ENCODE data around the gene PEX14. TPM values are rescaled to one million over a fixed set of nuclear protein-coding genes. Genes with fewer than 3 reads are reported as not detected.
"Not testable (repeated sequence)": the region's sequence is repeated elsewhere in the genome, so short reads cannot be mapped to it uniquely, and the experiment has no call there.

Gene PEX14
- total RNA-seq, 1 donor from 2014 or later = 10.6 TPM

DNA sequence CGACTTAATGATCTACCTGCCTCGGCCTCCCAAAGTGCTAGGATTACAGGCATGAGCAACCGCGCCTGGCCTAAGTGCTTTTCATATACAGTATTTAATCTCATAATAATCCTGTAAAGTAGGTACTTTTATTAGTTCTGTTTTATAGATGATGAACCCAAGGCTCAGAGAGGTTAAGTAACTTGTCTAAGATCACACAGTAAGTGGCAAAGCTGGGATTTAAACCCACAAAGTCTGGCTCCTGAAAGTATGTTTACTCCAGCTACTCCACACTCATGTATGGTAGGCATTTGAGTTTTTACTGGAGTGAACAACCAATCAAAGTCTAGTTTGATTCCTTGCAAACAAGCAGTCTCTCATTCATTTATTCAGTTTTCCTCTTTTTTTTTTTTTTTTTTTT, 4.7 kb upstream of the PEX14 start:
- no peaks in the 10 kb centered on the region for H3K27me3 ChIP-seq
- intact Hi-C loops (cut with DNase I) = no loop called here
- no peak overlapping the region for H3K27ac ChIP-seq
- no peak for DNase-seq (ENCODE audit: low spot score in 2 of 2)
- peaks cover 4 to 12% of the 10 kb centered on the region in 2 donors for H3K4me1 ChIP-seq
- no peak overlapping the region for H3K4me3 ChIP-seq
- peaks cover 13 to 41% of the 10 kb centered on the region in 2 donors for H3K36me3 ChIP-seq
- no peaks in the 10 kb centered on the region for H3K9me3 ChIP-seq
- TF ChIP-seq, protein P1, sequence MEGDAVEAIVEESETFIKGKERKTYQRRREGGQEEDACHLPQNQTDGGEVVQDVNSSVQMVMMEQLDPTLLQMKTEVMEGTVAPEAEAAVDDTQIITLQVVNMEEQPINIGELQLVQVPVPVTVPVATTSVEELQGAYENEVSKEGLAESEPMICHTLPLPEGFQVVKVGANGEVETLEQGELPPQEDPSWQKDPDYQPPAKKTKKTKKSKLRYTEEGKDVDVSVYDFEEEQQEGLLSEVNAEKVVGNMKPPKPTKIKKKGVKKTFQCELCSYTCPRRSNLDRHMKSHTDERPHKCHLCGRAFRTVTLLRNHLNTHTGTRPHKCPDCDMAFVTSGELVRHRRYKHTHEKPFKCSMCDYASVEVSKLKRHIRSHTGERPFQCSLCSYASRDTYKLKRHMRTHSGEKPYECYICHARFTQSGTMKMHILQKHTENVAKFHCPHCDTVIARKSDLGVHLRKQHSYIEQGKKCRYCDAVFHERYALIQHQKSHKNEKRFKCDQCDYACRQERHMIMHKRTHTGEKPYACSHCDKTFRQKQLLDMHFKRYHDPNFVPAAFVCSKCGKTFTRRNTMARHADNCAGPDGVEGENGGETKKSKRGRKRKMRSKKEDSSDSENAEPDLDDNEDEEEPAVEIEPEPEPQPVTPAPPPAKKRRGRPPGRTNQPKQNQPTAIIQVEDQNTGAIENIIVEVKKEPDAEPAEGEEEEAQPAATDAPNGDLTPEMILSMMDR (IDR thresholded peaks at IDR 0.05) = no peak

DNA sequence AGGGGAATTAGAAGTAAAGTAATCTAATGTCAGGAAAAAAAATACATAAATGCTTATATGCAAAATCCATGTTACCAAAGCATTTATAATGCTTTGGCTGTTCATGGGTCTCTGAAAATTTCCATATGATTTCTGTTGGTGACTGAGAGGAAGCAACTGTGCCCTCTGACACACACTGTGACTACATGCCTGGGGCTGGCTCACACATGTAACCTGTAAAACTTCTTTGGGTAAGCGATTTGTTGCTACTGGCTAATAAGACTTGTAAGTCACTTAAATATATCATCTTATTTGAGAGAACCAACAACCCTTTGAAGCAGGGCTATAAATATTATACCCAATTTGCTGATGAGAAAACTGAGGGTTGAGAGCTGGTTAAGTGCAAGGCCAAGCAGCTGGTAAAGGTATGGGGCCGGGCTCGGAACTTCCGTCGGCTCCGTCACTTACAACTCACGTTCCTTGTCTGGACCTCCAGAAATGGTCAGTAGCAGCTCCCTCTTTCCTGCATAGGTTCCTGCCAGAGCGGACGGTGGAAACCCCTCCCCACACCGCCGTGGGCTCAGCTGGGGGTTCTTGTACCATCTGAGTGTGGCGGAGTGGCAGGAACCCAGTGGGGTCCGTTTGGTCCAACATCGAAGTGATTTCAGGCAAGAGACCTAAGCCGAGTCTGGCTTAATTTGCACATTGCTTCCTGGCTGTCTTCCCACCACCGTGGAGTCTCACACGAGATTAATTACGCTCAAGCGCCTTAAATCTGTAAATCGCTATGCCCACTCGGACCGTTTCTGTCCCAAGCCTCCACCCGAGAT, 3.1 kb upstream of the PEX14 start:
- Histone ChIP-seq H3K4me1 (peaks cover 11 to 22% of the 10 kb centered on the region in 2 donors), H3K27ac (peak overlapping the region; percentile 33 to 62), H3K36me3 (peaks cover 9 to 25% of the 10 kb centered on the region in 2 donors), H3K27me3 (no peaks in the 10 kb centered on the region), H3K4me3 (peak overlapping the region; percentile 69 to 76), H3K9me3 (no peaks in the 10 kb centered on the region)
- intact Hi-C loops (cut with DNase I) = loop anchor here (1.0 kb wide), 1 partner anchor 41 kb away; the partner anchor contains the start of gene CENPS
- TF ChIP-seq, protein P1 (IDR thresholded peaks at IDR 0.05) = no peak
- no peak for DNase-seq (ENCODE audit: low spot score in 2 of 2)

- no peaks in the 10 kb centered on the region for H3K9me3 ChIP-seq
- peak within 1 kb of the TSS; percentile 69 to 76 for H3K4me3 ChIP-seq
- DNase-seq (ENCODE audit: low spot score in 2 of 2) = peak; percentile 74 to 97
- TF ChIP-seq, protein P1 (IDR thresholded peaks at IDR 0.05) = no peak
- H3K4me1 ChIP-seq = peaks cover 11 to 22% of the 10 kb centered on the region in 2 donors
- intact Hi-C loops (cut with DNase I) = loop anchor here (1.0 kb wide), 1 partner anchor 42 kb away; the partner anchor contains the start of gene CENPS
- peaks cover 6 to 16% of the 10 kb centered on the region in 2 donors for H3K36me3 ChIP-seq
- H3K27me3 ChIP-seq = no peaks in the 10 kb centered on the region
- H3K27ac ChIP-seq = peak within 1 kb of the TSS; percentile 33 to 62
Measured at GRCh38 chr1:10472220-10473144, 2.3 kb upstream of the PEX14 start, which contains the start of gene DFFA. DFFA (minus strand) TSS chr1:10472529; CDS start chr1:10472458, 71 bp downstream.

DNA sequence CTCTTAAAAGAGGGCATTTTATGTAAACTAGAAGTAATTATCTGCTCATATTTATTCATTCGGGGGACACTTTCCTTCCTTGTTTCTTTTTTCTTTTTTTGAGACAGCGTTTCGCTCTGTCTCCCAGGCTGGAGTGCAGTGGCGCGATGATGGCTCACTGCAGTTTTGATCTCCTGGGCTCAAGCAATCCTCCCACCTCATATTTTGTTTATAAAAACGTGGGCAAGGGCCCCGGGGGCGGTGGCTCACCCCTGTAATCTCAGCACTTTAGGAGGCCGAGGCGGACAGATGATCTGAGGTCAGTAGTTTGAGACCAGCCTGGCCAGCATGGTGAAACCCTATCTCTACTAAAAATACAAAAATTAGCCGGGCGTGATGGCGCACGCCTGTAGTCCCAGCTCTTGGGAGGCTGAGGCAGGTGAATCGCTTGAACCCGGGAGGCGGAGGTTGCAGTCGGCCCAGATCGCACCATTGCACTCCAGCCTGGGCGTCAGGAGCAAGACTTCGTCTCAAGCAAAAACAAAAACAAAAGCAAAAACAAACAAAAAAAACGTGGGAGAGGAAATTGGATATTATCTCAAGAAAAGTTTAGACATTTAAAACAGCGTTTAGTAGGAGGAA, 1.5 kb upstream of the PEX14 start:
- no peaks in the 10 kb centered on the region for H3K27me3 ChIP-seq
- H3K27ac ChIP-seq = no peak overlapping the region
- H3K9me3 ChIP-seq = no peaks in the 10 kb centered on the region
- TF ChIP-seq, protein P1 (IDR thresholded peaks at IDR 0.05) = no peak
- intact Hi-C loops (cut with DNase I) = no loop called here
- H3K4me3 ChIP-seq = peak overlapping the region in 1 of 2 donors; percentile 76
- peaks cover 11 to 22% of the 10 kb centered on the region in 2 donors for H3K4me1 ChIP-seq
- no peak for DNase-seq (ENCODE audit: low spot score in 2 of 2)
- H3K36me3 ChIP-seq = peaks cover 6 to 9% of the 10 kb centered on the region in 2 donors

DNA sequence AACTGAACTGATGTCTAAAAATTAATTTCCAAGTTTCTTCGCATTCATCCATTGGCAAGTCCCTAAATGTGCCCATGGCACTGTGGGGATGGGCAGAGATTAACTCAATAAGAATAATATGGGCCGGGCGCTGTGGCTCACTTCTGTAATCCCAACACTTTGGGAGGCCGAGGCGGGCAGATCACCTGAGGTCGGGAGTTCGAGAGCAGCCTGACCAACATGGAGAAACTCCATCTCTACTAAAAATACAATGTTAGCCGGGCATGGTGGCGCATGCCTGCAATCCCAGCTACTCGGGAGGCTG, 489 bp upstream of the PEX14 start:
- not testable (repeated sequence) for H3K27ac ChIP-seq; H3K36me3 ChIP-seq; DNase-seq (ENCODE audit: low spot score in 2 of 2); H3K9me3 ChIP-seq; H3K27me3 ChIP-seq
- Histone ChIP-seq H3K4me1 (peaks cover 11 to 22% of the 10 kb centered on the region in 2 donors), H3K4me3 (peak overlapping the region; percentile 75 to 87)
- intact Hi-C loops (cut with DNase I) = loop anchor here (2.0 kb wide), 1 partner anchor 75 kb away; the partner anchor contains the start of gene PGD
